Measurements from ENCODE around the gene WDR6.

Gene WDR6

DNA sequence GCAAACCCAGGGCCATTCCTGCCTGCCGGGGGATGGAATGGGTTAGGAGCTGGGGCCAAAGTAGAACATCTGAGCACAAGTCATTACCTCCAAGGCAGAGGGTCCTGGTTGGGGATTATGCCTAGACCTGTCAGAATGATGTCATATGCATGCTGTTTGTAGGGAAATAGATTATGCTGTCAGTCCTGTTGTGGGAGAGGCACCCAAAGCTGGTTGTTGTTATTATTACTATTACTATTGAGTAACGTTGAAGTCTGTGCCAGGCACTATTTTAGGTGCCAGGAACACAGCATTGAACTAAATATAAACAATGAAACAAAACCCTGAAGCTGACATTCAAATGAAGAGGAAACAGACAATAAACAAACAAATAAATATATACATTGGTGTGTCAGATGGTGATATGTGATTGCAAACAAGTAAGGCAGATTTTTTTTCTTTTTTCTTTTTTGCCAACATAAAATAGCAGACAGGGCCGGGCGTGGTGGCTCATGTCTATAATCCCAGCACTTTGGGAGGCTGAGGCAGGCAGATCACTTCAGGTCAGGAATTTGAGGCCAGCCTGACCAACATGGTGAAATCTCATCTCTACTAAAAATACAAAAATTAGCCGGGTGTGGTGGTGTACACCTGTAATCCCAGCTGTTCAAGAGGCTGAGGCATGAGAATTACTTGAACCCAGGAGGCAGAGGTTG is 15.2 kb upstream of the WDR6 start:
- no peak overlapping the region; the same call in 1 of the 2 replicates for H3K4me3 ChIP-seq (ENCODE audit: low read depth, low read length)
- DNase-seq (ENCODE audit: low read depth), result no peak
- TF ChIP-seq CTCF (IDR thresholded peaks at IDR 0.05; ENCODE audit: low read depth, low read length, missing control alignments), result no peak

GRCh38 chr3:48993834-48994233 is 13.4 kb upstream of the WDR6 start:
- no peak for TF ChIP-seq CTCF (IDR thresholded peaks at IDR 0.05; ENCODE audit: low read depth, low read length, missing control alignments)
- no peak for DNase-seq (ENCODE audit: low read depth)
- no peak overlapping the region for H3K4me3 ChIP-seq (ENCODE audit: low read depth, low read length)

DNA sequence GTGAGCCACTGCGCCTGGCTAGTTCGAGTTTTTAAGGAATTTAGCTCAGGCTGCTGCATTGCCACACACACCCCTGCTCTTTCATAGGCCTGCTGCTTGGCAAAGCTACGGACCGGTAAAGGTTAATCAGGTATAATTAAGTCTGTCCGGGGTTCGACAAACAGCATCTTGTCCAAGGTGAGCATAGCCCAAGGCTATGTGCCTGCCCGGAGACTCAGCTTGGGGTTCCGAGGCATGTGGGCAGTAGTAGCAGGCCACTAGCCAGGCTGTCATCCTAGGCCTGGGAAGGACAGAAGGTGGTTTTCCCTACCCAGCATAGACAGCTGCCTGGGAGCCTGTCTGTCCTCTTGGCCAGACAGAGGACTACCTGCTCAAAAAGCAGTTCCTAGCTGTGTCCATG is 10.6 kb upstream of the WDR6 start:
- TF ChIP-seq CTCF (IDR thresholded peaks at IDR 0.05; ENCODE audit: low read depth, low read length, missing control alignments), result no peak
- H3K4me3 ChIP-seq (ENCODE audit: low read depth, low read length), result no peak overlapping the region

DNA sequence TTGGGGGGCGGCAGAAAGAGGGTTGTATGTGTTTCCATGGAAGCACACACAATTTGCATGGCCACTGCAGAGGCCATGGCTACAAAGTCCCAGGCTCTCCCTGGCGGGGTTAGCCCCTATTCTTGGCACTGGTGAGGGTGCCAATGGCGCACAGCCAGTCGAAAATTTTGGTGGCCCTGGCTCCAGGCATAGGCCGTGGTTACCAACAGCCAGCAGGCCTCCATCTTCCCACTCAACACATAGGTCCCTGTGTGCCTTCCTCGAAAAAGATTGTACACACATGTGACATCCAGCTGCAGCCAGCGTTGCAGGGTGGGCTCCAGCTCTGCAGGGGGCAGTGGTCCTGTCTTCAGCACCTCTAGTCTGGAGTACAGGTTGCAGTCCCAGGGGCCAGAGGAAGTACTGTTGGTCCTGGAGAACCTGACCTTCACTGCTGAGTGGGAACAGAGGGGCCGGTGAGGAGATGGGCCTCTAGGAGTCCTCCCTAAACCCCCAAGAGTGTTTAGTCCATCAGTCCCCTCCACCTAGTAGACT is 10.0 kb upstream of the WDR6 start:
- no peak for TF ChIP-seq CTCF (IDR thresholded peaks at IDR 0.05; ENCODE audit: low read depth, low read length, missing control alignments)
- H3K4me3 ChIP-seq (ENCODE audit: low read depth, low read length), result no peak overlapping the region
- no peak for DNase-seq (ENCODE audit: low read depth)

More for the DNA sequence above, 10.6 kb upstream of the WDR6 start:
- no peak for DNase-seq (ENCODE audit: low read depth)

DNA sequence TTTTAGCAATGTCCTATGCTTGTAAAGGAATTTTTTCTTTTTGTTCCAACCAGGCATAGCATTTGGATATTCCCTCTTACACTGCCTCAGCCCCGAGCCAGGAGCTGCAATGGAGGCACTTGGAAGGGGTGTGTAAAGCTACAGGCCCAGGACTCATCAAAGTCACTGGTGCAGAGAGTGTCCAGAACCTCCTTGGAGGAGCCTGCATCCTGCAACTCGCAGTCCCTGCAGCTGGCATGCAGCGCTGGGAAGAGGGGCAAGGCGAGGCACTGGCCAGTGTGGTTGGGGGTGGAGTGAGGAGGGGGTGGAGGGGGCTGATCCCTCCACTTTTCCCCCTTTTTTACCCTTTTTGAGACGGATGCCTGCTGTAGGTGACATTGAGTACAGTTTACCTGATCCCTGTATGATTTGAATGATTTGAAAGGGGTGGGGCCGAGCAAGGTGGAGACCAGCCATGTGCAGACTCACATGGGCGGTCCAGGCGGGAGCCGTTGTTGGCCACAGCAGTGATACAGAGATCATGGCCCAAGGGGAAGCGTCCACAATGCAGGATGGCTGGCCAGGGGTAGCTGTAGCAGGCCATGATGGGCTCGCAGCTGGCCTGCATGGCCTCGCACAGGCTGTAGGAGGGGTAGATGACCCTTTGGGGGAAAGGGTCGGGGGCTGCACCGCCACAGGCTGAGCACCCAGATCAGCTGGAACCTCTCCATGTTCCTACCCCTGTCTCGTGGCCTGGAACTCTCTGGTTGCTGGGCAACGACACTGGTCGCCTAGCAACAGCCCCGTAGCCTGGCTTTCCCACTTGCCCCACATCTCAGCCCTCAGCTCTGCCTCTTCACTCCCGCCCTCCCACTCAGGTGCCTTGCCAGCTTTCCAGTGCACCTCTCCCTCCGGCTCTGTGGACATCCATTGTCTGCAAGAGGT is 9.2 kb upstream of the WDR6 start:
- H3K4me3 ChIP-seq (ENCODE audit: low read depth, low read length), result no peak overlapping the region
- TF ChIP-seq CTCF (IDR thresholded peaks at IDR 0.05; ENCODE audit: low read depth, low read length, missing control alignments), result no peak
- no peak for DNase-seq (ENCODE audit: low read depth)

- TF ChIP-seq CTCF (IDR thresholded peaks at IDR 0.05; ENCODE audit: low read depth, low read length, missing control alignments), result no peak
- DNase-seq (ENCODE audit: low read depth), result no peak
- H3K4me3 ChIP-seq (ENCODE audit: low read depth, low read length), result no peak overlapping the region
Observed at GRCh38 chr3:48999085-48999858, 7.9 kb upstream of the WDR6 start.

All from GM12864 (cell line).